ENCODE data around the gene SLC16A1. TPM values are rescaled to one million over a fixed set of nuclear protein-coding genes. Genes with fewer than 3 reads are reported as not detected.
A peak's percentile ranks its signal among the peaks of the same experiment; 100 is the strongest.

SLC16A1 gene
- total RNA-seq, 2 experiments from 2014 or later: 74.3 to 81.3 TPM

- Mint-ChIP-seq H3K4me3 (no peak overlapping the region), H3K36me3 (ENCODE audit: low read depth) (no peaks in the 10 kb centered on the region), H3K9me3 (no peaks in the 10 kb centered on the region), H3K27ac (no peak overlapping the region), H3K4me1 (ENCODE audit: low read depth) (peaks cover 3% of the 10 kb centered on the region), H3K27me3 (peaks cover 5% of the 10 kb centered on the region)
- no peak for DNase-seq
- TF ChIP-seq CTCF (IDR thresholded peaks at IDR 0.05): no peak
- intact Hi-C loops (cut with micrococcal nuclease): no loop called here
- ChIA-PET POLR2A (no interaction called here), CTCF (interaction anchor here (1.4 kb wide), 1 partner anchor 200 kb away, joined by 3 read pairs; the partner anchor contains the start of gene LRIG2)
- ATAC-seq: no peak
Measured at GRCh38 chr1:112872551-112872962, 83.4 kb downstream of the SLC16A1 start.

DNA sequence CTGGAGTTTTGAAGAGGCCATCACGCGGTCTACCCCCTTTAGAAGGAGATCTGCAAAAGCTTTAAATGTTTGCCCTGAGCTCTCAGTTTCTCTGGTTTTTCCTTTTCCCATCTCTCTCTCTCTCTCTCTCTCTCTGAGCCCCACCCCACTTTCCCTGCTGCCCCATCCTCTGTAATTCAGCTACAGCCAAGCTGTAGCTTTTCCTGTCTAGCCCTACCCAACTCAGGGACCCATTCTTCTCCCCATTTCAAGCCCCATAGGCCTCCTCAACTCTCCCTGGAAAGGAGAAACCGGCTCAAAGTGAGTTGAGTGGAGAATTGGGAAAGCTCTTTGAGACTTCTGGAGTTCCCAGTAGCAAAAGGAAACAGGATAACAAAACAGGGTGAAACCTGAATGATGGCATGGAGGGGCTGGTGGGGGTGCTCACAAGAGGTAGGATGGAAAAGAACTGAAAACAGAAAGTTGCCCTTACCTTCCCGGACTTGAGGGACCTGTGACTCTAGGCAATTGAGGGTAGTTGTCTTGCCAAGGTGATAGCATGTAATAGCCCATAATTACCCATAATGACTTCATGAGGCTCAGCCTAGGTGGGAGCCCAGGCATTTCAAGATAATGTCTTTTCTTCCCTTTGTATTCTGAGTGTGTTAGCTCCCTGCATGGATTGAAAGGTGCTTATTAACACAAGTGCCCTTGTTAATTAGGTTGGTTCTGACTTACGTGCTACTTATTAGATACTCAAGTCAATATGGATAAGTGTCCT is 84.9 kb downstream of the SLC16A1 start:
- POLR2A ChIA-PET: no interaction called here
- no peak for TF ChIP-seq CTCF (IDR thresholded peaks at IDR 0.05)
- intact Hi-C loops (cut with micrococcal nuclease): no loop called here
- Mint-ChIP-seq H3K9me3 (no peaks in the 10 kb centered on the region), H3K4me1 (ENCODE audit: low read depth) (peaks cover 3% of the 10 kb centered on the region), H3K4me3 (no peak overlapping the region), H3K36me3 (ENCODE audit: low read depth) (no peaks in the 10 kb centered on the region), H3K27ac (no peak overlapping the region), H3K27me3 (peaks cover 5% of the 10 kb centered on the region)
- DNase-seq (no peak), ATAC-seq (no peak)
- CTCF ChIA-PET: interaction anchor here (1.5 to 2.2 kb wide), 3 partner anchors 9 to 201 kb away, joined by 3 to 10 read pairs (median 8); partner anchors contain the start of gene LRIG2

- H3K9me3 Mint-ChIP-seq: no peaks in the 10 kb centered on the region
- no peaks in the 10 kb centered on the region for H3K36me3 Mint-ChIP-seq (ENCODE audit: low read depth)
- intact Hi-C loops (cut with micrococcal nuclease): no loop called here
- peak; percentile 51 for ATAC-seq
- H3K4me1 Mint-ChIP-seq (ENCODE audit: low read depth): peaks cover 3% of the 10 kb centered on the region
- H3K27me3 Mint-ChIP-seq: peaks cover 3% of the 10 kb centered on the region
- DNase-seq: no peak
- no peak for TF ChIP-seq CTCF (IDR thresholded peaks at IDR 0.05)
- no peak overlapping the region for H3K4me3 Mint-ChIP-seq
- CTCF ChIA-PET: interaction anchor here (2.0 to 2.2 kb wide), 2 partner anchors 10 to 203 kb away, joined by 8 to 10 read pairs; partner anchors contain the start of gene LRIG2
- H3K27ac Mint-ChIP-seq: no peak overlapping the region
- POLR2A ChIA-PET: no interaction called here
Measured at GRCh38 chr1:112869895-112870294, 86.1 kb downstream of the SLC16A1 start.

DNA sequence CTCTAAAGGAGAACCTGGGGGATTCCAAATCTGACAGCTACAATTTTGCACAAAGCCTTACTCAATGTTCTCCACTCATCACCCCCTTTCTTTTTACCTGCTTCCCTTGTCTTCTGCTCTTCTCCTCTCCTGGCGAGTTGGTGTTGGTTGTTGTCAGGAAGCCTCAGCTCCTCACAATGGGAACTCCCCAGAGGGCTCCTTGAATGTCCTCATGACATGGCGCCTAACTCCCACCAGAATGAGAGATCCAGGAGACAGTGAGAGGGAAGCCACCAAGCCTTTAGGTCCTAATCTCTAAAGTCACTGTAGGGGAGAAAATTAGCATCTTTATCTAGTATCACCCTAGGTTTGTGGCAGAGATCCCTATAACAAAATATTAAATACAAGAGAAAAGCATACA is 87.8 kb downstream of the SLC16A1 start:
- intact Hi-C loops (cut with micrococcal nuclease): no loop called here
- POLR2A ChIA-PET: no interaction called here

More for the DNA sequence above, 87.8 kb downstream of the SLC16A1 start:
- no peak for DNase-seq
- Mint-ChIP-seq H3K4me3 (no peak overlapping the region), H3K27ac (no peak overlapping the region), H3K27me3 (no peaks in the 10 kb centered on the region), H3K36me3 (ENCODE audit: low read depth) (no peaks in the 10 kb centered on the region), H3K4me1 (ENCODE audit: low read depth) (peaks cover 7% of the 10 kb centered on the region), H3K9me3 (no peaks in the 10 kb centered on the region)
- CTCF ChIA-PET: no interaction called here
- ATAC-seq: no peak
- TF ChIP-seq CTCF (IDR thresholded peaks at IDR 0.05): no peak

Measured in activated CD8-positive, alpha-beta T cell treated with anti-CD3 and anti-CD28 coated beads for 36 hours (primary cell).